Uterus (tissue), 4 donors: ENCODE results near the gene ZNF862. TPM values are rescaled to one million over a fixed set of nuclear protein-coding genes. Genes with fewer than 3 reads are reported as not detected.

Experiments
- DNase-seq, 2 donors: peaks; one replicate each; pipeline ENCODE4 v3.0.0-alpha.2; 2019 to 2020
- H3K27ac ChIP-seq, 2 donors: fragments of 200-600 bp; sonication (generic); 1 replicate in 1 of 2; 2 replicates in 1 of 2; pipeline ENCODE4 v1.5.1; 2016 to 2018
- H3K27me3 ChIP-seq, 2 donors: fragments of 200-600 bp; sonication (generic); one replicate each; pipeline ENCODE4 v1.5.1; 2018 to 2019; ENCODE audit warnings: control low read depth in 1 of 2
- H3K36me3 ChIP-seq, 2 donors: fragments of 200-600 bp; sonication (generic); one replicate each; pipeline ENCODE4 v1.5.1; 2019; ENCODE audit warnings: control low read depth in 1 of 2
- H3K4me1 ChIP-seq, 2 donors: fragments of 200-600 bp; sonication (generic); one replicate each; pipeline ENCODE4 v1.5.1; 2018 to 2019; ENCODE audit warnings: control low read depth in 1 of 2
- H3K4me3 ChIP-seq, 2 donors: fragments of 200-600 bp; sonication (generic); 1 replicate in 1 of 2; 2 replicates in 1 of 2; pipeline ENCODE4 v1.5.1; 2018 to 2019; ENCODE audit warnings: mild to moderate bottlenecking in 1 of 2
- H3K9me3 ChIP-seq, 2 donors: fragments of 200-600 bp; sonication (generic); one replicate each; pipeline ENCODE4 v1.5.1; 2019; ENCODE audit warnings: control low read depth in 1 of 2
- POLR2A ChIP-seq, 2 donors: fragments of 450-650 bp; IDR thresholded peaks; one replicate each; pipeline ENCODE4 v1.6.1; 2016; ENCODE audit warnings: antibody characterized with exemption in 2 of 2, mild to moderate bottlenecking in 1 of 2, moderate library complexity in 1 of 2
- intact Hi-C: fragments of 100-400 bp; cut with DNase I; formaldehyde crosslinking; loops from one replicate; pipeline ENCODE4 v1.15.1; 2023; ENCODE audit warnings: low total_unique reads
- total RNA-seq, 4 donors: library from RNA; depleted of rRNA in 3 of 4; stranded (reverse); fragments of >200 nt in 3 of 4; gene quantifications; one replicate each; pipeline versions ENCODE4 v1.1.0 to v1.2.4, GENCODE V29; 2014 to 2023
- TF ChIP-seq, protein P1 (sequence below), 4 experiments: fragments of 200-600 bp in 2 of 4; fragments of 450-650 bp in 2 of 4; sonication (generic) in 2 of 4; IDR thresholded peaks; one replicate each; pipeline ENCODE4 v1.5.1; 2016 to 2019; ENCODE audit warnings: antibody characterized with exemption in 4 of 4, mild to moderate bottlenecking in 2 of 4, moderate library complexity in 1 of 4
- donor health status: DM: yes; HTN: yes; CAD: no.

The ZNF862 gene
- total RNA-seq, 4 donors from 2014 or later, result 1.8 to 39.4 (median 14.6) TPM

DNA sequence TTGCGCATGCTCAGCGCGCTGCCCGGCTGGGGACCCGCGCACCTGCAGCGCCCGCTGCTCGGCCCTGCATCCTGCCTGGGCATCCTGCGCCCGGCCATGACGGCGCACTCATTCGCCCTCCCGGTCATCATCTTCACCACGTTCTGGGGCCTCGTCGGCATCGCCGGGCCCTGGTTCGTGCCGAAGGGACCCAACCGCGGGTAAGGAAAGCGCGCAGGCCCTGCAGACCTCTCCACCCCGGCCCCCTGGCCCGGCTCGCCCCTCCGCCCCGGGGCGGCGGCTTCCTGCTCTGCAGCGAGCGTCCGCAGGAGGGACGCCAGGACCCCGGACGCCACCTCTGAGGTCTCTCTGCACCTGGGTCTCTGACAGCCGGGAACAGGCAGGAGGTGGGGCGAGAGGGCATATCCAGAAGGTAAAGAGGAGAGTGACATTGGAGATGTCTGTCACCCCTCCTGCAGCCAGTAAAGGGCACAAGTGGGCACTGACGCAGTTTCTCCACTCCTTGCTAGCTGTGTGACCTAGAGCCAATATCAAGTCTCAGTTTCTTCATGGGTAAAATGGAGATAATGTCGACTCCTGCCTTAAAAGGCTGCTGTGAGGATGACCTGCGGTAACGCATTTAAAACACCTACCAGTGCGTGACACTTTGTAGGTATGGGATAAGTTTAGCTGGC is 35.9 kb downstream of the ZNF862 start:
- Histone ChIP-seq H3K4me1 (peaks cover 0 to 4% of the 10 kb centered on the region in 2 donors), H3K9me3 (no peaks in the 10 kb centered on the region), H3K36me3 (no peaks in the 10 kb centered on the region), H3K4me3 (peak overlapping the region; percentile 59 to 68), H3K27ac (peak overlapping the region in 1 of 2 donors; percentile 90), H3K27me3 (no peaks in the 10 kb centered on the region)
- intact Hi-C loops, result loop anchor here (10.0 kb wide), 1 partner anchor 1351 kb away; the partner anchor contains the start of gene ABCF2
- no peak for DNase-seq
- no peak for TF ChIP-seq POLR2A (IDR thresholded peaks at IDR 0.05)
- TF ChIP-seq, protein P1, sequence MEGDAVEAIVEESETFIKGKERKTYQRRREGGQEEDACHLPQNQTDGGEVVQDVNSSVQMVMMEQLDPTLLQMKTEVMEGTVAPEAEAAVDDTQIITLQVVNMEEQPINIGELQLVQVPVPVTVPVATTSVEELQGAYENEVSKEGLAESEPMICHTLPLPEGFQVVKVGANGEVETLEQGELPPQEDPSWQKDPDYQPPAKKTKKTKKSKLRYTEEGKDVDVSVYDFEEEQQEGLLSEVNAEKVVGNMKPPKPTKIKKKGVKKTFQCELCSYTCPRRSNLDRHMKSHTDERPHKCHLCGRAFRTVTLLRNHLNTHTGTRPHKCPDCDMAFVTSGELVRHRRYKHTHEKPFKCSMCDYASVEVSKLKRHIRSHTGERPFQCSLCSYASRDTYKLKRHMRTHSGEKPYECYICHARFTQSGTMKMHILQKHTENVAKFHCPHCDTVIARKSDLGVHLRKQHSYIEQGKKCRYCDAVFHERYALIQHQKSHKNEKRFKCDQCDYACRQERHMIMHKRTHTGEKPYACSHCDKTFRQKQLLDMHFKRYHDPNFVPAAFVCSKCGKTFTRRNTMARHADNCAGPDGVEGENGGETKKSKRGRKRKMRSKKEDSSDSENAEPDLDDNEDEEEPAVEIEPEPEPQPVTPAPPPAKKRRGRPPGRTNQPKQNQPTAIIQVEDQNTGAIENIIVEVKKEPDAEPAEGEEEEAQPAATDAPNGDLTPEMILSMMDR (IDR thresholded peaks at IDR 0.05), result no peak

DNA sequence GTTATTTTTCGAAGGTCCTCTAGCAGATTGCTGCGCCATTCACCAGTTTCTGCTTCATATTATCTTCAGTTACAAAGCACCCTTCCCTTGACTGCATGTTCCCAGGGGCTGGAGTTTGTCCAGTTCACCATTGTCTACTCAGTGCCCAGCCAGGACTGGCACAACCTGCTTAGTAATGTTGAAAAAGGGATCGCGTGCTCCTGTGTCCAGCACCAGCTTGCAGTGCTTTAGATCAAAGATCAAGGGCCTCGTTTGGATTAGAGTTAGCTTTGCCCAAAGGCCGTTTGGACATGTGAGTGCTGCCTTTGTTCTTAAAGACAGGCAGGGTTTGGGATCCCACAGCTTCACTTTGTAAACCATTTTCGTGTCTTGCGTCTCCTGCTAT is 36.5 kb downstream of the ZNF862 start:
- no peak overlapping the region for H3K27ac ChIP-seq
- no peak for DNase-seq
- H3K27me3 ChIP-seq, result no peaks in the 10 kb centered on the region
- H3K4me3 ChIP-seq, result no peak overlapping the region
- no peak for TF ChIP-seq POLR2A (IDR thresholded peaks at IDR 0.05)
- TF ChIP-seq, protein P1 (IDR thresholded peaks at IDR 0.05), result no peak
- peaks cover 0 to 4% of the 10 kb centered on the region in 2 donors for H3K4me1 ChIP-seq
- H3K9me3 ChIP-seq, result no peaks in the 10 kb centered on the region
- H3K36me3 ChIP-seq, result no peaks in the 10 kb centered on the region
- intact Hi-C loops, result loop anchor here (10.0 kb wide), 1 partner anchor 1350 kb away; the partner anchor contains the start of gene ABCF2

DNA sequence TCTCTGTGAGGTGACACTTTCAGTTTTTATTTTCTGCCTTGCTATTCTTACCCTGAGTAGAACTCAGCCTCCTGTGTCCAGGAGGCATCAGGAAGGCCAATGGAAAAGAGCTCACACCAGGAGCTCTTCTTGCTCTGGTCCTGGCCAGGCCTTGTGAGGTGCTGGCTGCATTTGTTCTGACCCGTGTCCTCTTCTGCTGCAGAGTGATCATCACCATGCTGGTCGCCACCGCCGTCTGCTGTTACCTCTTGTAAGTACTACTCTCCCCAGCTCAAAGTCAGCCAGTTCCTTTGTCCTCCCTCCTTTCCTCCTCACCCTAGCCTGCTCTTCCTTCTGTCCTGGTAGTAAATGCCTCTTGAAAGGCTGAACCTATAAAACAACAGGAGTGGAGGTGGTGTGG is 37.2 kb downstream of the ZNF862 start:
- H3K36me3 ChIP-seq, result no peaks in the 10 kb centered on the region
- H3K4me3 ChIP-seq, result no peak overlapping the region
- DNase-seq, result no peak
- TF ChIP-seq, protein P1 (IDR thresholded peaks at IDR 0.05), result no peak
- TF ChIP-seq POLR2A (IDR thresholded peaks at IDR 0.05), result no peak
- H3K27ac ChIP-seq, result no peak overlapping the region
- no peaks in the 10 kb centered on the region for H3K27me3 ChIP-seq
- peaks cover 0 to 4% of the 10 kb centered on the region in 2 donors for H3K4me1 ChIP-seq
- intact Hi-C loops, result loop anchor here (10.0 kb wide), 1 partner anchor 1349 kb away; the partner anchor contains the start of gene ABCF2
- H3K9me3 ChIP-seq, result no peaks in the 10 kb centered on the region

DNA sequence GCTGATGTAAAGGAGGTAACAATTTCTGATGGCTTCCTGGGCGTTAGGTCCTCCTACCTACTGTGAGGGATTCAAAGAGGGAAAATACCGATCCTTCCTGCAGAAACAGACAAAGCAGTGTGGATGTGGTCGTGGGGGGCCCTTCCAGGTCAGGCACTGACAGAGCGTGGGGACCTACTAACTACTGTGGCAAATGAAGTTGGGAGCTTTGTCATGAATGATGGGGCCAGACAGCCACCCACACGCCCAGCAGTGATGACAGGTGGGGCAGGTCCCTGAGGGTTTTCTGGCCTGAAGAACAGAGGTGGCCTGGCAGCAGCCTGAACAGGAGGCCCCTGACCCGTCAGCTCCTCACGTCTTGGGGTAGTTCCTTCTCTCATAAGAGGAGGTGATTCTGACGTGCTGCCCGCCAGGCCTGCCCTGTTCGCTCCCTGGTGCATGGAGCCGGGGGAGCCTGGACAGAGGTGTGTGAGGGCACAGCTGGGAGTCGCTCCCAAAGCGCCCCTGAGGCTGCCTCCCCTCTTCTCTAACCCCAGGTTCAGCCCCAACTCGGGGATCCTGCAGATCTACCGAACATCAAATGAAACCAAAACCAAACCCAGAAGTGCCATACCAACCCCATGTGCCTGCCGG is 39.8 kb downstream of the ZNF862 start:
- H3K4me1 ChIP-seq, result peaks cover 0 to 13% of the 10 kb centered on the region in 2 donors
- no peak overlapping the region for H3K4me3 ChIP-seq
- H3K27me3 ChIP-seq, result no peaks in the 10 kb centered on the region
- H3K36me3 ChIP-seq, result no peaks in the 10 kb centered on the region
- no peaks in the 10 kb centered on the region for H3K9me3 ChIP-seq
- no peak overlapping the region for H3K27ac ChIP-seq
- intact Hi-C loops, result loop anchor here (10.0 kb wide), 1 partner anchor 1347 kb away; the partner anchor contains the start of gene ABCF2
- TF ChIP-seq, protein P1 (IDR thresholded peaks at IDR 0.05), result no peak
- TF ChIP-seq POLR2A (IDR thresholded peaks at IDR 0.05), result no peak
- no peak for DNase-seq

DNA sequence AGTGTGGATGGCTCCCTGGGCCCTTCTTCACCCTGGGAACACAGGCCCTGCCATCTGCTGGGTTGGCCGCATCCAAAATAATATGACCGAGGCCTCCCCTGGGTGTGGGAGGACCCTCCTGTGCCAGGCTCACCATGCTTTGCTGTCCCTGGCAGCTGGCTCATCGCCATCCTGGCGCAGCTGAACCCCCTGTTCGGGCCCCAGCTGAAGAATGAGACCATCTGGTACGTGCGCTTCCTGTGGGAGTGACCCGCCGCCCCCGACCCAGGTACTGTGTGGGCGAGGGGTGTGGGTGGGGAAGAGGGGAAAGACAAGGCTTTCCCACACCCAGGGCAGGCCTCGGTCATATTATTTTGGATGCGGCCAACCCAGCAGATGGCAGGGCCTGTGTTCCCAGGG is 40.3 kb downstream of the ZNF862 start:
- intact Hi-C loops, result loop anchor here (10.0 kb wide), 1 partner anchor 1346 kb away; the partner anchor contains the start of gene ABCF2
- no peaks in the 10 kb centered on the region for H3K9me3 ChIP-seq
- no peak overlapping the region for H3K4me3 ChIP-seq
- TF ChIP-seq, protein P1 (IDR thresholded peaks at IDR 0.05), result no peak
- no peak for TF ChIP-seq POLR2A (IDR thresholded peaks at IDR 0.05)
- H3K36me3 ChIP-seq, result no peaks in the 10 kb centered on the region
- no peak overlapping the region for H3K27ac ChIP-seq
- H3K4me1 ChIP-seq, result peaks cover 0 to 13% of the 10 kb centered on the region in 2 donors
- no peak for DNase-seq
- H3K27me3 ChIP-seq, result no peaks in the 10 kb centered on the region
